G401 (cell line): ENCODE results near the gene ADAMTS17. TPM values are rescaled to one million over a fixed set of nuclear protein-coding genes. Genes with fewer than 3 reads are reported as not detected.

Source experiments
- DNase-seq: peaks from one replicate; pipeline ENCODE4 v3.0.0-alpha.2; 2015; ENCODE audit warnings: low spot score
- in situ Hi-C: cut with HindIII; loops from 2 replicates; pipeline ENCODE4 v1.10.0; 2016; ENCODE audit warnings: low sequenced_read_pairs, mixed read lengths
- total RNA-seq: library from RNA; depleted of rRNA; stranded (reverse); fragments of >200 nt; shearing (Covaris generic); gene quantifications from 2 replicates; pipeline ENCODE4 v1.2.3, GENCODE V29; 2014

Gene ADAMTS17
- total RNA-seq, 1 experiment from 2014 or later = 1.3 TPM

DNA sequence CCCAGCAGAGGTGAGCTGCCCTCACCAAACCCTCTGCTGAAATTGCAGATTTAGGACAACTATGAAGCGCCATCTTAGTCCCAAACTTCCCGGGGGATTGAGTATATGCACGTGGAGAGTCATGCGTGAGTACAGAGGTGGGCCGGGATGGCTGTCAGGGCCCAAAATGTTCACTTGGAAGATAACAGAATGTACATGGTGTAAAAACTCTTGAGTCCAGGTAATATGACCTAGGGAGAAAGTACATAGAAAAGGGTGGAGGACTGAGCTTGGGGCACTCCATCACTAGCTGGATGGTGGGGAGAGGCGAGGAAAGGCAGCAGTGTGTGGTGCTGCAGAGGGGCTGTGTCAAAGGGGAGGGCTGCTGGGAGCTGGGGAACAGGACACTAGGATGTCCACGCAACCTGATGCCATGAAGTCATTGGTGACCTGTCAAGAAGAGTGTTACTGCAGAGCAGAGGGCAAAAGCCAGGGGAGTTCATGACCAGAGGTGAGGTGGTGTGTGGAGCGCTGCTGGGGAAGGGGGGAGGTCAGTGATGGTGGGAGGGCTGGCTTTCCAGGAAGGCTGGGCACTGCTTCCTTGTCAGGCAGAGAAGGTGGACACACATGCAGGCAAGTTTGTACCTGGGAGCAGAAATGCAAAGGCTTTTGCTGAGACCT is 372.4 kb downstream of the ADAMTS17 start:
- in situ Hi-C loops = no loop called here
- DNase-seq = no peak

DNA sequence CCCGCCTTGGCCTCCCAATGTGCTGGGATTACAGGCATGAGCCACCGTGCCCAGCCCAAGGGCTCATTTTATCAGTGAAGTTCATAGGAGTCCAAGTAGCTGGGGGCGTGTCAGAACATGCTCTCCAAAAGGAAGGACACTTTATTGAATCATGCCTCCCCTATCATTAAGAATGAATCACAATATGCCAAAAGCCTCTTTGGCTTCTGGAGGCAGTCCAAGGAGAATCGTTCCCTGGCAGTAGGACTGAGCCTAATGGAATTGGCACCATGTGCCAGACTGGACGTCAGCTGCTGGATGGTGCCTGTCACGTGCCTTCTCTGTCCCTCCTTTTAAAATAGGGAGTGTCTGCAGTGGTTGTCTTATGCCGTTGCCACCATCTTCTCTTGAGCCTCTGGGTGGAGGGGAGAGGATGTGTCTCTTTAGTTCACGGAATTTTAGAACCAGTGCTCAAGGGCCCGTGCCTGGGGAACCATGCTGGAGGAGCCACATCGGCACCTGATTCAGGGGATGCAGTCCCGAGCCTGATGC is 373.9 kb downstream of the ADAMTS17 start:
- DNase-seq = no peak
- in situ Hi-C loops = no loop called here

DNA sequence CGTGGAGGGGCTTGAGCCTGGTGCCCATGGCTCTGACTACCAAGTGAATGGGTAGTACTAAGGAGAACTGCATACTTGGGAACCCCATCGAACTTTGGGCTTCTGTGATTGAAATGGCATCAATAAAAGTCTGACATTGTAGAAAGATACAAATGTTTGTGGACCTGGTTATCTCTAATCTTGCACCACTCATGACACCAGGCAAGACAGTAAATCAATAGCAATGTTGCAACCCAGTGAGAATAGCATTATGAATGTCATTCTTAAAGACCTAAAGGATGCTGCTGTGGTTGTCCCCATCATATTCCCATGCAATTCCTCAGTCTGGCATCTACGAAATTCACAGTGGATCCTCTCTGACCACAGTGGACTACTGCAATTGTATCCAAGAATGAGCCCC is 375.0 kb downstream of the ADAMTS17 start:
- in situ Hi-C loops = no loop called here
- no peak for DNase-seq

DNA sequence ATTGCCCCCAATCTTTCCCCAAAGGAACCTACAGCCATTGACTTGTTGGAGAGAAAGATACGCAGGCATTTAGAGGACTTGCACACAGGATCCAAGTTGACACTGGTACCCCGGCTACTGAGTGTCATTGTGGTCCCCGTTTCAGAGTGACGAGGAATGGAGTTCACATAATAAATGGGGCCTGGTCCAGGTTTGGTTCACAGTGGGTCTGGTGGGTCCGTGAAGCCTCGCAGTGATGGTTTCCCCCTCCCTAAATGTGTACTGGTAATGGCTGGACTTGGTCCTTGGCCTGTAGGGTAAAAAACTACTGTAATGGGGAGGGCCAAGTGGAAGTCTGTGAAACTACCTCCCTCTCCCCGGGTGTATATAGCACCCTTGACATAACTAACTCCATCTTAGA is 376.4 kb downstream of the ADAMTS17 start:
- in situ Hi-C loops = no loop called here
- DNase-seq = no peak

DNA sequence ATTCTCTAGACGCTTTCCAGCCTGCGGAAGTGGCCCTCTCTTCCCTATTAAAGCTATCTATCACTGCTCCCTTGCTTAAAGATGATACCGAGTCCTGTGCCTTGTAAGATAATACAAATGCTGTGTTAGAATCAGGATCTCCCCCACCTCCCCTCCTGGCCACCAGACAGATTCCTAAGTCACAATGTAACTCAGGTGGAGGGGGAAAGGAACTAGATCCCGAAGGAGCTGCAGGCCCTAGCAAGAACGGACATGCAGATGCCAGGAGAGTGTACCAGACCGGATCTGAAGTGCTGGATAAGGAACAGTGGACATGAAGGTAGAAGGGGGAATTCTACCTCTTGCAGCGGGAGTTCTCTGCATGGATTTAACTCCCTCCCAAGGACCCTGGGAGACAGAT is 377.8 kb downstream of the ADAMTS17 start:
- in situ Hi-C loops = no loop called here
- no peak for DNase-seq

DNA sequence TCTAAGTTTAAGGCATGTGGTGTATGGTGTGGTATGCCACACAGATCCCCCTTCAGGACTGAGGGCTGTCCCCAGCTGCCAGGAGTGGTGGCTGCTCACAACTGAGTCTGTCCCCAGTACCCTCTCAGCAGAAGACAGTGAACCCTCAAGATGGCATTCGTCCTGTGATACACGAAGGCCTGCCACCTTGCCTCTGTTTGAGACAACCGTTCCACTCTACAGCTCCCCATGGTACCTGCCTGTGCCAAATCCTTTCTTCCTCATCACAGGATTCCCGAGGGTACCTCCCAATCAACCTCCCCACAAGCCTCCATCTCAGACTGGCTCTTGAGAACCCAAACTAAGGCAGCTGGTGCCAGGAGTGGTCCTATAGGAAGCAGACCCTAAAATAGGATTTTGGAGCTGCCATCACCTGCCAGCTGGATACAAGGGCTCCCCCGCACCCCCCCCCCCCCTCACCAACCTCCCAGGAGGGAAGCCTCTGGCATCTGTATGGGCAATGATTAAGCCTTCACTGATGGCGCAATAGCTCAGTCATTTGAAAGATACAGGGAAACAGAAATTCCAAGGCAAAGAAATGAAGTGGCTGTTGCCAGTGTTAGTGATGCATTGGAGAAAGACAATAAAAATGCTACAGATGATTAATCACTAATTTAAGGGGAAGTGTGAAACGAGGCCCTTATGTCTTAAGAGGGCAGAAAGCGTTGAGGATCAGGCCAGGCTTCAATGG is 378.5 kb downstream of the ADAMTS17 start:
- DNase-seq = no peak
- in situ Hi-C loops = no loop called here

DNA sequence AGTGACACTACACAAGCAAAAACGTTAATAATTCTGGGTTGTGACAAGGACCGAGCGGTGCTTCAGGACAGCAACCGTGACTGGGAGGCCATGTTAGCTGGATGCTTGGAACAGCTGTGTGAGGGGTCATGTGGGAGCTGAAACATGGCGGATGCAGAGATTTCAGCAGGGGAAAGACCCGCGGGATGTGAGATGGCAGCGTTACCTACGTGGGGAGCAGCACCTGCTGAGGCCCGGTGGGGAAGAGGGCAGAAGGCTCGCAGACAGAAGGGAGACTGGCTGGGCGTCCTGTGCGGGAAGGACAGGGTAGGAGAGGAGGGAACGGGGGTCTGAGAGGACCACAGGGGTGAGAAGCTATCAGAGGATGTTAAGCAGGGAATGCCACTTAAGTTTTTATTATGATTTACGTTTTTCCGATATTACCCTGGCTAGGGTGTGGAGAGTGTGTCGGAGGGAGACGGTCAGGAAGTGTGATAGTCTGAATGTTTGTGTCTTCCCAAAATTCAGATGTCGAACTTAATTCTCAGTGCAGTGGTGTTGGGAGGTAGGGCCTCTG is 379.7 kb downstream of the ADAMTS17 start:
- in situ Hi-C loops = no loop called here
- no peak for DNase-seq

DNA sequence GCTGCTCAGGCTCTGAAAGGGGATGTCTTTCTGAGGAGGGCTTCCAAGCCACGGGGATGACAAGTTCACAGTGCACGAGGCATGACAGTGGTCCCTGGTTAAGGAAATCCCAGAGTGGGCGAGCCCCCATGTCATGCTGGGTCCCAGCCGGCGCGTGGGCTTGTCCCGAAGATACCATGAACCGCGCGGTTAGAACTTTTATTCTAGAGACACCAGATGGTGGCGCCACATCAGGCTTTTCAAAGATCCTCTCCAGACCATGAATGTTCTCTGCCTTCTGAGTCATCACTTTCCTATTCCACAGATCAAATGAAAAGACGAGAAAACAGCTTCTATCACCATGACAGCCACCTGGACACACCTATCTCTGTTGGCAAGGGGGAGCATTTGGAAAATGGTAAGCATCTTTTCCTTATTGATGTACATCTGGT is 380.7 kb downstream of the ADAMTS17 start:
- in situ Hi-C loops = no loop called here
- DNase-seq = no peak

DNA sequence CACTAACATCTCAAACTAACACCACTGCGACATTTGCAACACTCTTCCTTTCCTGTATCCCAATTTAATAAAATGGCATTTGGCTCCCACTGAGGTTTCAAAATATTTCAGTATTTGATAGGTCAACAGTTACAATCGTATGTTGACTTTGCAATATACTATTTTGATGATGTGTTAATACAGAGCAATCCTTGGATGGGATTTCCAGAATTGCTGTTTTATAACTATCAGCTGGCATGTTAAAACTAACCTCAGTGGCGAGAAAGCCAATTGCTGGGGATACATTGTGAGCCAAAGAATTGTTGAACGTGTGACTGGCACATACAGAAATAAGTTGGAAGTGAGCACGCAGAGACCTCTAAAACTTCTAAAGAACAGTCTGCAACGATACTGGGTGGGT is 382.4 kb downstream of the ADAMTS17 start:
- in situ Hi-C loops = no loop called here
- DNase-seq = no peak

DNA sequence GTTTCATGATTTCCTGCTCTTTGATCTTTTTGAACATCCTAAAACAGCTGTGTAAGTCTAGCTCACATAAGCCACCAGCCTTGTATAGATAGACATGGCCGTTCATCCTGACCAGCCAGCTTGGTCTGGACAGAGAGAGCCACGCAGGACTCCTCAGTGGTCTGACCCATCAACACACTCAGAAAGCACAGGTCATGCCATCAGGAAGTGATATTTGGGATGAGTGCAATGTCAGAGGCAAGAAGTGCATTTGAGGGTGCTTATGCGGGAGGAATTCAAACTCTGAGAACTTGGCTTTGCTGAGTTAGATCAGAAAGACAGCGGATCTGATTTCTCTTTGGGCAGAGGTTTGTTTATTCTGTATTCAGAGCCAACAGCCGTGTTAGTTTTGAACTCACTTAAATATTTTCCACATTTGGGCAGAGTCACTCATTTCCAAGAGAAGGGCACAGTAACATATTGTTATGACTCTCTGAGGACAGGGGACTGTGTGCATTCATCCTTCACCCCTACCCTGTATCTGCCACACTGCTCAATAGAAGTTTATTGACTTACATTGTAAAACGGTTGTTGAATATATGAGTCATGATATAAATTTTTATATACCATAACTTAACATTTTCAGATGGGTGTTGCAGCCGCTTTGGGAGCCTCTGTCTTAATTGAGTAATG is 383.2 kb downstream of the ADAMTS17 start:
- DNase-seq = no peak
- in situ Hi-C loops = no loop called here

DNA sequence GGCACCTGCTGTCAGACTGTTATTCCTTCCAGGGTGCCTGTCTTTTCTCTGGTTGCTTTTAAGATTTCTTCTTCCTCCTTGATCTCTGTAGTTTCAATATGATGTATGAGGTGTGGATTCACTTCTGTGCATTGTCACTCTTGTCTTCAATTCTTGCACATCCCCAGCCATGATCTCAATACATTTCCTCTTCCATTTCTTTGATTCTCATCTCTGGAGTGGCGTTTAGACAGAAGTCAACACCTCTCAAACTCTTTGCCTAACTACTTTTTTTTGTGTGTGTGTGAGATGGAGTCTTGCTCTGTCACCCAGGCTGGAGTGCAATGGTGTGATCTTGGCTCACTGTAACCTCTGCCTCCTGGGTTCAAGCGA is 384.1 kb downstream of the ADAMTS17 start:
- in situ Hi-C loops = no loop called here
- DNase-seq = no peak

DNA sequence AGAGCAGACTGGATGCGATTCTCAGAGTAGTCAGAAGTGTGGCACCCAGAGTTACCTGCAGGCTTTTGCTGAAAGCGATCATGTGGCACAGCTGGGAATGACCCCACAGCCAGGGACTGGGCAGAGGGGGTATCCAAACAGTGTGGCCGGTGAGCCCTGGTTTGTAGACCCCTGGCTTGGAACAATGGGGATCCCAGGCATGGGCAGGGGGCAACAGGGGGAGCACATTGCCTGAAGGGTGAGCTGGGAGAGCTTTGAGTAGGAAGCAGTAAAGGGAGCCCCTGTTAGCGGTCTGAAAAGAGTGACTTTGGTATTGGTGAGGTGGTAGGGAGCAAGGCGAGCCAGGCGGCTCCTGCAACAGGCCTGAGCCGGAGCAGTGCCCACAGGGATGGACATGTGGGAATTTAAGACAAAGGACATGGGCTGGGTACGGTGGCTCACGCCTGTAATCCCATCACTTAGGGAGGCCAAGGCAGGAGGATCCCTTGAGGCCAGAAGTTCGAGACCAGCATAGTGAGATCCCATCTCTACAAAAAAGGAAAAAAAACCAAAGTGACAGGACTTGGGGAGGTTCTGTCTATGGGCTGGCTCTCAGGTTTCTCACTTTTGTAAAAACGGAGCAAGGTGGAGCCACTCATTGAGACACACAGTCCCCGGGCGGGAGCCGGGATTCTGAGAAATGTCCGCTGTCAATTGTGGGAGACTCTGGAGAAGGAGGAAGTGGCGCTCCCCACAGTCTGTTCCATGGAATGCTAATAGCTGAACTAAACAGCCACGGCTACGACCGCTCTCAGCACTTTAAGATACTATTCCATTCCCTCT is 384.7 kb downstream of the ADAMTS17 start:
- DNase-seq = no peak
- in situ Hi-C loops = no loop called here

DNA sequence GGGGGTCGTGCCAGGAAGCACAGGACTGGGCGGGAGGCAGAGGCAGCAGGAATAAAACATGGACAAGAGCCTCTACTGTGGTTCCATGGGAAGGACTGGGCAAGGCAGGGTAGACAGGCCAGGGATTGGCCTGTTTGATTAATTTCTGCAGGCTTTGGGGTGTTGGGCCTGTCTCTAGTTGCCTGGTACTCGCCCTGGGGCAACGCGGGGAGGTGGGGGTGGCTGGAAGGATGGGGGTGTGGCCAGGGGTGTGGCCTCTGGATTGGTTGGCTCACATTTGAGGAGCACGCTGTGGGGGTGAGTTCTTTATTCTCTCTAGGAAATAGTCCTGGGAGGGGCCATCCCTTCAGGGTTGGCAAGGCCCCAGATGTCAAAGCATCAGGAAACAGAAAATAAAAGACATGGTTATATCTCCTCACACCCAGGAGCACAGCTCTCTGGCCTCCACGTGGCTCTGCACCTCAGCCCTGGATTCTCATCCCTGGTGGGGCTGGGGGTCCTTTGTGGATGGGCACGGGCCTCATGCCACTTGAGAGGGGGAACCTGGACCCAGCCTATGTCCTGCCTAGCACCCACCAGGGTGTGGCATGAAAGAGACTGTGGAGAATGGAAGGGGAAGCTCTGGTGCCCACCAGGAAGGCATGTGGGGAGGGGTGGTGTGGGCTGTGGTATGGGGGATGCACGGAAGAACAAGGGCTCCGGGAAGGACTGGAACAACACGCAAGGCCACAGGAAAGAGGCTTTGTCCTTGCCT is 385.6 kb downstream of the ADAMTS17 start:
- in situ Hi-C loops = no loop called here
- DNase-seq = no peak

DNA sequence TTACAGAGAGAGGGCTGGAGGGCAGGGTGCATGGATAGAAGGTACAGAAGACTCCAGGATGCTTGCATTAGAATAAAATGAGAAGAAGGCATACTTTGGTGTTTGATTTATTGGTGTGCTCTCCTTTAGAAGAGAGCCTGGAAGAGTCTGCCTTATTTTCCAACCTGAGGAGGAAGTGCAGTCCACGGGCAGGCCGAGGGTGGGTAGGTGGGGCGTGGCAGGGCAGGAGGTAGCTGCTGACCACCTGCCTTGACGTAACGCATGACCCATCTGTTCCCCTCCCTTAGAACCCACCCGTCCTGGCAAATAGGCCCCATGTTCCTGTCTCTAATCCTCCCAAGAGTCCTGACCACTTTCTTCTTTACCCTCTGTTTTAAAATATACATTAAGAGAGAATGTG is 386.2 kb downstream of the ADAMTS17 start:
- in situ Hi-C loops = no loop called here
- DNase-seq = no peak

DNA sequence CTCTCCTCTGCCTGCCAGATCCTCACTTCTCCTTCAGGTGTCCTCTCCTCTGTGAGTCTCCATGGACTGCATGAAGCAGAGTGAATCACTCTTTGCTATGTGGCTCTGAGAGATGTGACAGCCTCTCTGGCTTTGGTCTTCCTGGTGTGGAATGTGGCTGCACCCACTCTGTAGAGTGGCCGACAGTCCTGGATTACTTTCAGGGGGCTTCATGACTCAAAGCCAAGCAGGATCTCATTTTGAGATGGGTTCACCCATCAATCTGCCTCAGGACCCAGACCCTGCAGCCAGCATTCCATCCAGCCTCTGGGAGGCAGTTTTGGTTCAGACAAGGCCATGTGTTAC is 386.6 kb downstream of the ADAMTS17 start:
- DNase-seq = no peak
- in situ Hi-C loops = no loop called here

DNA sequence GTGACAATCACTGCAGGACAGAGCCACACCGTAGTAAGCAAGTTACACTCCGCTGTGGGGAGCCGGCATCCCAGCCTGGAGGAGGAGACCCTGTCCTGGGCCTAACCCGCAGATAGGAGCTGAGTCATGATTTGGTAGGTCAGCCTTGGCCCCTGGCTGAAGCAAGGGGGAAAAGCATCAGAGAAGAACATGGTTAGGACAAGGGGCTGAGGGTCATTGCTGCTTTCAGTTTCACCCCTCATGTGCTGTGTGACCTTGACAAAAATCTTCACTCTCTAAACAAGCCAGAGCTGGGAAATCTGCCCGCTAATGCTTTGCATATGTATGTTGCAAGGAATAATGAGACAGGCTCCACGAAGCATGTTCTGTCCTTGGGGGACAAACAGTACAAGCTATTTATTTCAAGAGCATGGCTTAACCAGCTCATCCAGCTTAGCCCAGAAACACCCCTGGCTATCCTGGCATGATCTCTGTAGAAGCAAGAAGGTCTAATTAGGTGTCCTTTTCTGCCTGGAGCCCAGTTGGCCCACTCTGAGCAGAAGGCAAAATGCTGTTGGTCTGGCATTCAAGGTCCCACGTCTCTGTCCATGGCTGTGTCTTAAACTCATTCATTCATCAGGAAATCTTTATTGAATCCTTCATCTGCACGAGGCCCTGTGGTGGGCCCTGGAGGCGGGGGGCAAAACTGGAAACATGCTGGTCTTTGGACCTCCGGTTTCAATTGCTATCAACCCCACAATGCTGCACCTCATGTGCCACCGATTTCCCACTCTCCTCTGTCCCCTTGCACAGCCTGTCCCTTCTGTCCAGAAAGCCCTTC is 387.2 kb downstream of the ADAMTS17 start:
- in situ Hi-C loops = no loop called here
- DNase-seq = no peak

DNA sequence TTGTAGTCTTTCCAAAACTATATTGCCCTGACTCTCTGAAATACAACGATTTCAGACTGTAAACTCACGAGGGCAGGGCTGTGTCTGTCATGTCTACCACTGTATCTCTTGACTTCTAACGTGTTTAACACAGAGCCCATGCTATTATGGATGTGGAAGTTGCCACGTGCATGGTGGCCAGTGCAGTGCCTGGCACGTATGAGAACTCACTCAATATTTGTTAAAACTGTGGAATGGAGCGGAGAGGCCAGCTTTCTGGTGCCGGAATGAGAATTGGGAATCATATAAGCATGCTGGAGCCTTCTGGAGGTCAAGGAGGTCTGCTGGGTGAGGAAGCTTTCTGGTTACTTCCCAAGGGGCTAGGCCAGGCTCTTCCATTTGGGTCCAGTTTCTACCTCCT is 387.9 kb downstream of the ADAMTS17 start:
- no peak for DNase-seq
- in situ Hi-C loops = no loop called here

DNA sequence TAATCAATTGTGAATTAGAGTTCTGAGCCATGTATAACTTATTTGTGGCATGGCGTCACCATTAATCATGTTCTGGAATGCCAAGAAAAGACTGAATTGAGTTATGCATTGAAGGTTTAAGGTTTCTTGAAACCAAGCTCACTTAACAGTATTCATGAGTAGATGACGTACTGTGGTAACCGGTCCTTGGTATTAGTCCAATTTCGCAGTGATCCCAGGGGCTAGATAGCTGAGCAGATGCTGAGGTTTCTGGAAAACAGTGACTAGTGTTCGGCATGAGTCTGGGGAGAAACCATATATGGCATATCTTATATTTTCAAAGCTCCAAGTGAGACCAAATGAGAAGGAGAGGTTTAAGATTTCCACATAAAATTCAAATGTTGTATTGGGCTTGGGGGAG is 390.3 kb downstream of the ADAMTS17 start:
- no peak for DNase-seq
- in situ Hi-C loops = no loop called here
